ENCODE measurements around the gene CENPX.

Gene CENPX

GRCh38 chr17:82010575-82011525, 11.8 kb downstream of the CENPX start:
- H3K4me3 Mint-ChIP-seq = no peak overlapping the region
- H3K27ac Mint-ChIP-seq = no peak overlapping the region
- DNase-seq (ENCODE audit: low spot score in 2 of 2) (no peak), ATAC-seq (ENCODE audit: low read depth) (no peak)
- no peaks in the 10 kb centered on the region for H3K27me3 Mint-ChIP-seq
- peaks cover 7% of the 10 kb centered on the region for H3K36me3 Mint-ChIP-seq
- H3K4me1 Mint-ChIP-seq = peaks cover 2% of the 10 kb centered on the region
- no peaks in the 10 kb centered on the region for H3K9me3 Mint-ChIP-seq

GRCh38 chr17:82009413-82009812, 13.3 kb downstream of the CENPX start:
- Mint-ChIP-seq H3K9me3 (no peaks in the 10 kb centered on the region), H3K4me3 (no peak overlapping the region), H3K27ac (no peak overlapping the region)

GRCh38 chr17:82008941-82009405, 13.7 kb downstream of the CENPX start:
- DNase-seq (ENCODE audit: low spot score in 2 of 2) = no peak
- Mint-ChIP-seq H3K9me3 (no peaks in the 10 kb centered on the region), H3K27ac (no peak overlapping the region), H3K36me3 (peaks cover 4% of the 10 kb centered on the region), H3K4me1 (peaks cover 2% of the 10 kb centered on the region), H3K4me3 (no peak overlapping the region), H3K27me3 (no peaks in the 10 kb centered on the region)
- no peak for ATAC-seq (ENCODE audit: low read depth)

More at GRCh38 chr17:82009413-82009812, 13.3 kb downstream of the CENPX start:
- peaks cover 7% of the 10 kb centered on the region for H3K36me3 Mint-ChIP-seq
- no peak for DNase-seq (ENCODE audit: low spot score in 2 of 2)
- H3K27me3 Mint-ChIP-seq = no peaks in the 10 kb centered on the region
- peaks cover 2% of the 10 kb centered on the region for H3K4me1 Mint-ChIP-seq
- no peak for ATAC-seq (ENCODE audit: low read depth)

- no peak for DNase-seq (ENCODE audit: low spot score in 2 of 2)
- Mint-ChIP-seq H3K27me3 (no peaks in the 10 kb centered on the region), H3K36me3 (peaks cover 3% of the 10 kb centered on the region), H3K9me3 (no peaks in the 10 kb centered on the region), H3K4me3 (no peak overlapping the region), H3K4me1 (peaks cover 2% of the 10 kb centered on the region), H3K27ac (no peak overlapping the region)
- ATAC-seq (ENCODE audit: low read depth) = no peak
Measured at GRCh38 chr17:82008258-82008940, 14.3 kb downstream of the CENPX start.

GRCh38 chr17:82007495-82008257, 15.0 kb downstream of the CENPX start:
- no peak for ATAC-seq (ENCODE audit: low read depth)
- no peaks in the 10 kb centered on the region for H3K9me3 Mint-ChIP-seq
- no peaks in the 10 kb centered on the region for H3K27me3 Mint-ChIP-seq
- no peak overlapping the region for H3K27ac Mint-ChIP-seq
- H3K4me3 Mint-ChIP-seq = no peak overlapping the region
- no peak for DNase-seq (ENCODE audit: low spot score in 2 of 2)
- peaks cover 2% of the 10 kb centered on the region for H3K4me1 Mint-ChIP-seq
- H3K36me3 Mint-ChIP-seq = peaks cover 3% of the 10 kb centered on the region

- ATAC-seq (ENCODE audit: low read depth) (no peak), DNase-seq (ENCODE audit: low spot score in 2 of 2) (no peak)
- Mint-ChIP-seq H3K27ac (no peak overlapping the region), H3K27me3 (no peaks in the 10 kb centered on the region), H3K36me3 (peaks cover 3% of the 10 kb centered on the region), H3K4me1 (peaks cover 2% of the 10 kb centered on the region), H3K9me3 (no peaks in the 10 kb centered on the region), H3K4me3 (no peak overlapping the region)
Measured at GRCh38 chr17:82007228-82007494, 15.5 kb downstream of the CENPX start.

GRCh38 chr17:82006468-82007227, 16.0 kb downstream of the CENPX start:
- Mint-ChIP-seq H3K4me3 (no peak overlapping the region), H3K27me3 (no peaks in the 10 kb centered on the region), H3K27ac (no peak overlapping the region), H3K9me3 (no peaks in the 10 kb centered on the region), H3K4me1 (peaks cover 2% of the 10 kb centered on the region), H3K36me3 (peaks cover 3% of the 10 kb centered on the region)
- DNase-seq (ENCODE audit: low spot score in 2 of 2) = no peak
- ATAC-seq (ENCODE audit: low read depth) = no peak

- peaks cover 2% of the 10 kb centered on the region for H3K4me1 Mint-ChIP-seq
- peaks cover 3% of the 10 kb centered on the region for H3K36me3 Mint-ChIP-seq
- H3K27ac Mint-ChIP-seq = no peak overlapping the region
- no peak overlapping the region for H3K4me3 Mint-ChIP-seq
- ATAC-seq (ENCODE audit: low read depth) (no peak), DNase-seq (ENCODE audit: low spot score in 2 of 2) (no peak)
- H3K27me3 Mint-ChIP-seq = no peaks in the 10 kb centered on the region
- no peaks in the 10 kb centered on the region for H3K9me3 Mint-ChIP-seq
Measured at GRCh38 chr17:82005701-82006348, 16.9 kb downstream of the CENPX start.

GRCh38 chr17:82004517-82005455, 17.9 kb downstream of the CENPX start:
- Mint-ChIP-seq H3K27ac (no peak overlapping the region), H3K27me3 (no peaks in the 10 kb centered on the region), H3K9me3 (no peaks in the 10 kb centered on the region), H3K4me1 (peaks cover 2% of the 10 kb centered on the region), H3K36me3 (peaks cover 3% of the 10 kb centered on the region), H3K4me3 (no peak overlapping the region)
- no peak for DNase-seq (ENCODE audit: low spot score in 2 of 2)
- ATAC-seq (ENCODE audit: low read depth) = no peak

GRCh38 chr17:82003411-82004381, 19.0 kb downstream of the CENPX start:
- ATAC-seq (ENCODE audit: low read depth) (no peak), DNase-seq (ENCODE audit: low spot score in 2 of 2) (no peak)
- no peak overlapping the region for H3K4me3 Mint-ChIP-seq
- H3K36me3 Mint-ChIP-seq = no peaks in the 10 kb centered on the region
- peaks cover 2% of the 10 kb centered on the region for H3K4me1 Mint-ChIP-seq
- no peak overlapping the region for H3K27ac Mint-ChIP-seq
- H3K9me3 Mint-ChIP-seq = no peaks in the 10 kb centered on the region
- H3K27me3 Mint-ChIP-seq = no peaks in the 10 kb centered on the region

- H3K36me3 Mint-ChIP-seq = peaks cover 3% of the 10 kb centered on the region
- H3K9me3 Mint-ChIP-seq = no peaks in the 10 kb centered on the region
- DNase-seq (ENCODE audit: low spot score in 2 of 2) = no peak
- H3K4me3 Mint-ChIP-seq = no peak overlapping the region
- ATAC-seq (ENCODE audit: low read depth) = no peak
- H3K4me1 Mint-ChIP-seq = no peaks in the 10 kb centered on the region
- H3K27me3 Mint-ChIP-seq = no peaks in the 10 kb centered on the region
- no peak overlapping the region for H3K27ac Mint-ChIP-seq
Measured at GRCh38 chr17:82001571-82002056, 21.1 kb downstream of the CENPX start.
